Glutamatergic neuron (in vitro differentiated cells): ENCODE measurements around the gene ELF1. TPM values are rescaled to one million over a fixed set of nuclear protein-coding genes. Genes with fewer than 3 reads are reported as not detected.

Experiments used
- DNase-seq: peaks from one replicate; pipeline ENCODE4 v3.0.0; 2022
- H3K27ac Mint-ChIP-seq: one replicate; pipeline ENCODE4 v1.8.0; 2020; ENCODE audit warnings: mild to moderate bottlenecking, mixed read lengths, inconsistent platforms; ENCODE audit not compliant: unreplicated experiment
- H3K27me3 Mint-ChIP-seq: one replicate; pipeline ENCODE4 v1.8.0; 2020; ENCODE audit warnings: mild to moderate bottlenecking, moderate library complexity, mixed read lengths, inconsistent platforms; ENCODE audit not compliant: unreplicated experiment
- H3K36me3 Mint-ChIP-seq: one replicate; pipeline ENCODE4 v1.8.0; 2020; ENCODE audit warnings: mild to moderate bottlenecking, mixed read lengths, inconsistent platforms; ENCODE audit not compliant: unreplicated experiment
- H3K4me1 Mint-ChIP-seq: one replicate; pipeline ENCODE4 v1.8.0; 2020; ENCODE audit warnings: mild to moderate bottlenecking, low read depth, mixed read lengths, inconsistent platforms; ENCODE audit not compliant: unreplicated experiment
- H3K4me3 Mint-ChIP-seq: one replicate; pipeline ENCODE4 v1.8.0; 2020; ENCODE audit warnings: mild to moderate bottlenecking, mixed read lengths, inconsistent platforms; ENCODE audit not compliant: unreplicated experiment
- H3K9me3 Mint-ChIP-seq: one replicate; pipeline ENCODE4 v1.8.0; 2020; ENCODE audit warnings: mild to moderate bottlenecking, moderate library complexity, mixed read lengths, inconsistent platforms; ENCODE audit not compliant: unreplicated experiment
- total RNA-seq: library from RNA; stranded (reverse); fragmentation: NEBNext Ultra II Directional; extraction: Animal tissue kit (Norgen Biotek cat#: 25700); gene quantifications from one replicate; pipeline ENCODE4 v1.2.1, GENCODE V29; 2021; ENCODE audit not compliant: unreplicated experiment
- TF ChIP-seq, protein P1 (sequence below): fragments of 200-600 bp; sonication (generic); IDR thresholded peaks from one replicate; pipeline ENCODE4 v1.5.0; 2021; ENCODE audit not compliant: partially characterized antibody, unreplicated experiment

ELF1 gene
- total RNA-seq, 1 donor from 2014 or later: 9.8 TPM

GRCh38 chr13:41008349-41008980 lies 10.7 kb downstream of the ELF1 start:
- Mint-ChIP-seq H3K9me3 (no peaks in the 10 kb centered on the region), H3K27me3 (no peaks in the 10 kb centered on the region), H3K36me3 (no peaks in the 10 kb centered on the region), H3K27ac (no peak overlapping the region), H3K4me3 (no peak overlapping the region), H3K4me1 (no peaks in the 10 kb centered on the region)
- DNase-seq: no peak
- TF ChIP-seq, protein P1, sequence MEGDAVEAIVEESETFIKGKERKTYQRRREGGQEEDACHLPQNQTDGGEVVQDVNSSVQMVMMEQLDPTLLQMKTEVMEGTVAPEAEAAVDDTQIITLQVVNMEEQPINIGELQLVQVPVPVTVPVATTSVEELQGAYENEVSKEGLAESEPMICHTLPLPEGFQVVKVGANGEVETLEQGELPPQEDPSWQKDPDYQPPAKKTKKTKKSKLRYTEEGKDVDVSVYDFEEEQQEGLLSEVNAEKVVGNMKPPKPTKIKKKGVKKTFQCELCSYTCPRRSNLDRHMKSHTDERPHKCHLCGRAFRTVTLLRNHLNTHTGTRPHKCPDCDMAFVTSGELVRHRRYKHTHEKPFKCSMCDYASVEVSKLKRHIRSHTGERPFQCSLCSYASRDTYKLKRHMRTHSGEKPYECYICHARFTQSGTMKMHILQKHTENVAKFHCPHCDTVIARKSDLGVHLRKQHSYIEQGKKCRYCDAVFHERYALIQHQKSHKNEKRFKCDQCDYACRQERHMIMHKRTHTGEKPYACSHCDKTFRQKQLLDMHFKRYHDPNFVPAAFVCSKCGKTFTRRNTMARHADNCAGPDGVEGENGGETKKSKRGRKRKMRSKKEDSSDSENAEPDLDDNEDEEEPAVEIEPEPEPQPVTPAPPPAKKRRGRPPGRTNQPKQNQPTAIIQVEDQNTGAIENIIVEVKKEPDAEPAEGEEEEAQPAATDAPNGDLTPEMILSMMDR: no peak

DNA sequence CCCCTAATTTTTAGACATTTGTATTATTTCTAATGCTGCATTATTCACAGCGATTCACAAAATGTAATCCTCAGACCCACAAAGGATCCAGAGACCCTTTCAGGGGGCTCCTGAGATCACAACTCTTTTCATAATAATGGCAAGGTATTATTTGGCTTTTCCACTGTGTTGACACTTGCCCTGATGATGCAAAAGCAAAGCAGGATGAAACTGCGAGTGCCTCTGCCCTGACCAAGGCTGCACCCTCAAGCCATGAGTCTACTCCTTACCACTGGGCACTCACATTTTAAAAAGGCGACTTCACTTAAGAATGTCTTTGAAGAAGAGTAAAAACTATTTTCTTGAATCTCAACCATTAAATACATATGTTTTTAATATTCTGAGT lies 11.4 kb downstream of the ELF1 start:
- H3K27ac Mint-ChIP-seq: no peak overlapping the region
- H3K9me3 Mint-ChIP-seq: no peaks in the 10 kb centered on the region
- no peaks in the 10 kb centered on the region for H3K36me3 Mint-ChIP-seq
- H3K4me3 Mint-ChIP-seq: no peak overlapping the region
- no peak for DNase-seq
- H3K27me3 Mint-ChIP-seq: no peaks in the 10 kb centered on the region
- TF ChIP-seq, protein P1: no peak
- H3K4me1 Mint-ChIP-seq: no peaks in the 10 kb centered on the region

DNA sequence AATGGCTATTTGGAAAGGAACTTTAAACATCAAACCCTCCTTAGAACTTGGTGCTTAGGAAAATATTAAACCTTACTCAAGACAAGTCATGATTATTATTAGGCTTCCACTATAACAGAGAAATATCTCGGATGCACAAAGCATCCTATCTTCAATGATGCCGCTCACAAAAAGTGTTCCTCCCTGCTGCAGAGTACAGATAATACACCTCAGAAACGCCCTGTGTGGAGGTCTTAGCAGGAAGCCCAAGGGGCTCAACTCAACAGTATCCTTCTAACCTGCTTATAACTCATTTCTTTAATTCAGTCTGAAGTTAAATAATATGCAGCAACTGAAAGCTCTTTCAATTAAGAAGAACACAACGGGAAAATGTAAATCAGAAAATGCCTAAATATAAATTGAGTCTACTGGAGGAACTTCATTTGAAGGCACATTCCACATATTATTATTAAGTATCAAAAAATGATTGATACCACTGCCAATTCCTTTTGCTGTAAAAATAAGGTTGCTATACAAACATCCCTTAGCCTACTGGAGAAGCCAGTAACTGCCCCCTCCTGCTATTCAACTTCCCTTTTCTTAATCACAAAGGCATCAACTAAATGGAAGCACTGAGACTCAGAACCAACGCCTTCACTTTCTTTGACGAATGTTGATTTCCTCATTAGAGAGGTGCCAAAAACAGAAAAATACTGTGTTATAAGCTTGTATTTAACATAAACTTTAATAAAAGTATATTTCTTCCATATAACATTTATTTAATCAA lies 12.0 kb downstream of the ELF1 start:
- no peaks in the 10 kb centered on the region for H3K27me3 Mint-ChIP-seq
- H3K36me3 Mint-ChIP-seq: no peaks in the 10 kb centered on the region
- no peak overlapping the region for H3K4me3 Mint-ChIP-seq
- H3K4me1 Mint-ChIP-seq: no peaks in the 10 kb centered on the region
- TF ChIP-seq, protein P1: no peak
- no peak overlapping the region for H3K27ac Mint-ChIP-seq
- no peak for DNase-seq
- no peaks in the 10 kb centered on the region for H3K9me3 Mint-ChIP-seq

- no peaks in the 10 kb centered on the region for H3K9me3 Mint-ChIP-seq
These were observed 12.8 kb downstream of the ELF1 start for GRCh38 chr13:41006306-41006705.

More at GRCh38 chr13:41006306-41006705, 12.8 kb downstream of the ELF1 start:
- Mint-ChIP-seq H3K4me3 (no peak overlapping the region), H3K27ac (no peak overlapping the region), H3K36me3 (no peaks in the 10 kb centered on the region), H3K4me1 (no peaks in the 10 kb centered on the region), H3K27me3 (no peaks in the 10 kb centered on the region)
- no peak for DNase-seq
- TF ChIP-seq, protein P1: no peak
